GM23338 (cell line): ENCODE results near the gene FAT1. TPM values are rescaled to one million over a fixed set of nuclear protein-coding genes. Genes with fewer than 3 reads are reported as not detected.

Source experiments
- ATAC-seq: fragments of 200-7000 bp; cut with Tn5 transposase; 3 replicates; pipeline ENCODE4 v1.9.1; 2020
- DNase-seq: peaks from one replicate; pipeline ENCODE4 v3.0.0-alpha.2; 2015; ENCODE audit warnings: low spot score
- H2AFZ ChIP-seq: fragments of 200-600 bp; sonication (generic); 2 replicates; pipeline ENCODE4 v1.8.0; 2016; ENCODE audit warnings: antibody characterized with exemption, mild to moderate bottlenecking, moderate library complexity
- H3F3A ChIP-seq: fragments of 200-600 bp; sonication (generic); replicated peaks from 2 replicates; pipeline ENCODE4 v1.8.0; 2017; ENCODE audit warnings: antibody characterized with exemption, mixed run types, low read depth
- H3K27ac ChIP-seq: fragments of 200-600 bp; sonication (generic); 2 replicates; pipeline ENCODE4 v1.6.1; 2016; ENCODE audit warnings: low read depth
- H3K27me3 ChIP-seq: fragments of 200-600 bp; sonication (generic); 2 replicates; pipeline ENCODE4 v1.8.0; 2016; ENCODE audit warnings: mild to moderate bottlenecking, mixed run types, moderate library complexity; ENCODE audit not compliant: insufficient read depth
- H3K36me3 ChIP-seq: fragments of 200-600 bp; sonication (generic); 2 replicates; pipeline ENCODE4 v1.8.0; 2016; ENCODE audit warnings: mild to moderate bottlenecking; ENCODE audit not compliant: insufficient read depth
- H3K4me1 ChIP-seq: fragments of 200-600 bp; sonication (generic); 2 replicates; pipeline ENCODE4 v1.8.0; 2016; ENCODE audit warnings: mild to moderate bottlenecking, moderate library complexity; ENCODE audit not compliant: insufficient read depth
- H3K4me2 ChIP-seq: fragments of 200-600 bp; sonication (generic); 2 replicates; pipeline ENCODE4 v1.7.1; 2017; ENCODE audit warnings: mixed run types
- H3K4me3 ChIP-seq: fragments of 200-600 bp; sonication (generic); 2 replicates; pipeline ENCODE4 v1.6.1; 2016; ENCODE audit warnings: mixed run types
- H3K79me2 ChIP-seq: fragments of 200-600 bp; sonication (generic); replicated peaks from 2 replicates; pipeline ENCODE4 v1.8.0; 2017; ENCODE audit warnings: mild to moderate bottlenecking; ENCODE audit not compliant: insufficient read depth
- H3K9me2 ChIP-seq: fragments of 200-600 bp; sonication (generic); 2 replicates; pipeline ENCODE4 v1.8.0; 2017; ENCODE audit not compliant: insufficient read depth
- H4K20me1 ChIP-seq: fragments of 200-600 bp; sonication (generic); replicated peaks from 2 replicates; pipeline ENCODE4 v1.8.0; 2017; ENCODE audit warnings: mild to moderate bottlenecking; ENCODE audit not compliant: insufficient read depth
- H3K27ac Mint-ChIP-seq: 2 replicates; pipeline ENCODE4 v1.8.0; 2020; ENCODE audit warnings: inconsistent platforms, mild to moderate bottlenecking, moderate library complexity, mixed read lengths
- H3K27me3 Mint-ChIP-seq: 3 replicates; pipeline ENCODE4 v1.8.0; 2022; ENCODE audit warnings: low read depth, mild to moderate bottlenecking, moderate library complexity, mixed read lengths, inconsistent platforms; ENCODE audit not compliant: insufficient read depth, poor library complexity
- H3K36me3 Mint-ChIP-seq: 3 replicates; pipeline ENCODE4 v1.8.0; 2021; ENCODE audit warnings: low read depth, mild to moderate bottlenecking, inconsistent platforms, moderate library complexity, mixed read lengths
- H3K4me1 Mint-ChIP-seq: 3 replicates; pipeline ENCODE4 v1.8.0; 2020; ENCODE audit warnings: mild to moderate bottlenecking, inconsistent platforms, mixed read lengths
- H3K4me3 Mint-ChIP-seq: 3 replicates; pipeline ENCODE4 v1.8.0; 2021; ENCODE audit warnings: moderate library complexity, mild to moderate bottlenecking, inconsistent platforms, mixed read lengths
- H3K9me3 Mint-ChIP-seq: 3 replicates; pipeline ENCODE4 v1.8.0; 2020; ENCODE audit warnings: moderate library complexity, mild to moderate bottlenecking, inconsistent platforms, mixed read lengths
- CREB1 ChIP-seq: fragments of 250-450 bp; sonication (Bioruptor Pico); IDR thresholded peaks from 2 replicates; pipeline ENCODE4 v1.5.0; 2020; ENCODE audit warnings: low read depth, mild to moderate bottlenecking, moderate library complexity
- EZH2 ChIP-seq: fragments of 200-600 bp; sonication (generic); IDR thresholded peaks from one replicate; pipeline ENCODE4 v1.8.0; 2017; ENCODE audit warnings: antibody characterized with exemption, mild to moderate bottlenecking, low read depth; ENCODE audit not compliant: unreplicated experiment
- JUNB ChIP-seq: IDR thresholded peaks from one replicate; pipeline ENCODE4 v1.6.1; 2016; ENCODE audit warnings: antibody characterized with exemption; ENCODE audit not compliant: unreplicated experiment
- NANOG ChIP-seq: IDR thresholded peaks from 2 replicates; pipeline ENCODE4 v1.6.1; 2016; ENCODE audit warnings: antibody characterized with exemption, borderline replicate concordance
- POLR2AphosphoS5 ChIP-seq: IDR thresholded peaks from 2 replicates; pipeline ENCODE4 v1.6.1; 2016; ENCODE audit warnings: antibody characterized with exemption, low read depth
- STAT1 ChIP-seq: IDR thresholded peaks from one replicate; pipeline ENCODE4 v1.6.1; 2016; ENCODE audit warnings: antibody characterized with exemption; ENCODE audit not compliant: unreplicated experiment
- ZNF114 ChIP-seq: fragments of 250-450 bp; sonication (Bioruptor Pico); IDR thresholded peaks from 2 replicates; pipeline ENCODE4 v1.5.0; 2020; ENCODE audit warnings: mild to moderate bottlenecking, moderate library complexity
- ZNF331 ChIP-seq: fragments of 250-450 bp; sonication (Bioruptor Pico); IDR thresholded peaks from 2 replicates; pipeline ENCODE4 v1.5.0; 2020; ENCODE audit warnings: low read depth, mild to moderate bottlenecking, moderate library complexity
- polyA plus RNA-seq: library from polyadenylated mRNA; unstranded; fragments of >200 nt; fragmentation: Nextera tagmentation; extraction: Ambion mirVana; gene quantifications from 2 replicates; pipeline ENCODE4 v1.2.1, GENCODE V29; 2016
- total RNA-seq: library from RNA; depleted of rRNA; stranded (reverse); fragments of >200 nt; shearing (Covaris generic); gene quantifications from 2 replicates; pipeline ENCODE4 v1.2.3, GENCODE V29; 2014
- TF ChIP-seq, protein P1 (sequence below): fragments of 250-450 bp; sonication (Bioruptor Pico); IDR thresholded peaks from 2 replicates; pipeline ENCODE4 v1.5.0; 2020; ENCODE audit warnings: mild to moderate bottlenecking, moderate library complexity
- TF ChIP-seq, protein P2 (sequence below): IDR thresholded peaks from one replicate; pipeline ENCODE4 v1.6.1; 2018; ENCODE audit warnings: antibody characterized with exemption; ENCODE audit not compliant: unreplicated experiment
- TF ChIP-seq, protein P3 (sequence below), 2 experiments: fragments of 200-600 bp in 1 of 2; sonication (generic) in 1 of 2; conservative IDR thresholded peaks; 2 replicates each; pipeline versions ENCODE4 v1.5.1 to v1.6.1; 2016 to 2017; ENCODE audit warnings: antibody characterized with exemption in 2 of 2, low read depth in 2 of 2, mild to moderate bottlenecking in 2 of 2, moderate library complexity in 1 of 2

The FAT1 gene
- total and polyA plus RNA-seq, 2 experiments from 2014 or later, result 37.6 to 137 TPM

DNA sequence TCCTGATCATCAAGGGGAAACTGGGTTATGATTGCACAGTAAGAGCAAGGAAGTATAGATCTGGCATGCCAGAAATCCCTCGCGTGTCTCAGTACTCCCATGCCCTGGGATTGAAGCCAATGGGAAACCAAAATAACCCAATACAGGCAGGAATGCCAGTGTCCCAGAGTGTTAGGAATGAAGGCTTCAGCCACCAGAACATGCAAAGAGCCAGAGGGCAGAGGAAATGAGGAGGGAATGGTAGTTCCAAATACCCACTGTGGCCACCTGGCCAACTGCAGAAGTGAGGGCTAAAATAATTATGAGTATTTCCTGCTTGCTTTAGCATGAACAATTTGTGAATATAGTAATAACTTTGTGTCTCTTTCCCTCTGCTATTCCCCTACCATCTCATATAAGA is 180.4 kb downstream of the FAT1 start:
- no peak overlapping the region for H3K4me2 ChIP-seq
- no peaks in the 10 kb centered on the region for H3K27me3 ChIP-seq
- no peaks in the 10 kb centered on the region for H3K4me1 ChIP-seq
- H3K27ac ChIP-seq, result no peak overlapping the region
- DNase-seq, result no peak
- no peaks in the 10 kb centered on the region for H3K79me2 ChIP-seq
- Mint-ChIP-seq H3K27me3 (no peaks in the 10 kb centered on the region), H3K36me3 (peaks cover 6% of the 10 kb centered on the region; the same call in 2 of the 3 replicates), H3K27ac (no peak overlapping the region), H3K4me1 (peaks cover 2% of the 10 kb centered on the region; the same call in 1 of the 3 replicates), H3K4me3 (no peak overlapping the region), H3K9me3 (peaks cover 27% of the 10 kb centered on the region)
- H3K9me2 ChIP-seq, result 0 out of 2 replicates have a peak, but pooled peaks cover 11% of the 10 kb centered on the region
- H3K36me3 ChIP-seq, result no peaks in the 10 kb centered on the region
- no peaks in the 10 kb centered on the region for H4K20me1 ChIP-seq
- no peak overlapping the region for H2AFZ ChIP-seq
- no peak for ATAC-seq
- no peaks in the 10 kb centered on the region for H3F3A ChIP-seq
- TF ChIP-seq NANOG, result no peak
- no peak for TF ChIP-seq JUNB
- no peak for TF ChIP-seq STAT1
- no peak overlapping the region for H3K4me3 ChIP-seq

DNA sequence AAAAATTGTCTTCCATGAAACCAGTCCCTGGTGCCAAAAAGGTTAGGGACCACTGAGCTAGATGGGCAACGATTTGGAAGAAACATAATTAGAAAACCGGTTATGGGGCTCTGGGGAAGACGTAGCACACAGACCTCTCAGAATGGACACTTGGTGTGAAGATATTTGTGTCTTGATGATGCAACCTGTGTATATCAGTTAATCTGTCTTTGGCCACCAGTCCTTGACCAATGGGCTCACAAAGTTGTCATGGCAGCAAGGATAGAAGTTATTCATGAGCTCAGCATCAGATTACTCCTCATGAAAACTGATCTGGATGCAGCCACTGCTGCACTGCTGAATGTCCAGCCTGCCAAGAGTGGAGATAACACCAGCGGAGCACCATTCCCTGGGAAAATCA is 181.9 kb downstream of the FAT1 start:
- Histone ChIP-seq H3K4me3 (no peak overlapping the region), H3K27me3 (no peaks in the 10 kb centered on the region), H3K4me1 (no peaks in the 10 kb centered on the region), H3K27ac (no peak overlapping the region), H4K20me1 (no peaks in the 10 kb centered on the region), H3K36me3 (no peaks in the 10 kb centered on the region), H2AFZ (no peak overlapping the region), H3F3A (no peaks in the 10 kb centered on the region), H3K79me2 (no peaks in the 10 kb centered on the region), H3K9me2 (0 out of 2 replicates have a peak, but pooled peaks cover 11% of the 10 kb centered on the region), H3K4me2 (no peak overlapping the region)
- peaks cover 2% of the 10 kb centered on the region; the same call in 1 of the 3 replicates for H3K4me1 Mint-ChIP-seq
- no peak overlapping the region for H3K27ac Mint-ChIP-seq
- H3K9me3 Mint-ChIP-seq, result peaks cover 27% of the 10 kb centered on the region
- ATAC-seq (no peak), DNase-seq (no peak)
- H3K27me3 Mint-ChIP-seq, result no peaks in the 10 kb centered on the region
- H3K4me3 Mint-ChIP-seq, result no peak overlapping the region
- peaks cover 6% of the 10 kb centered on the region; the same call in 1 of the 3 replicates for H3K36me3 Mint-ChIP-seq
- TF ChIP-seq EZH2 (no peak), JUNB (no peak), CREB1 (CRISPR knock-in tag) (no peak), POLR2AphosphoS5 (no peak), ZNF114 (no peak), NANOG (no peak), ZNF331 (CRISPR knock-in tag) (no peak), STAT1 (no peak)
- TF ChIP-seq, protein P1, sequence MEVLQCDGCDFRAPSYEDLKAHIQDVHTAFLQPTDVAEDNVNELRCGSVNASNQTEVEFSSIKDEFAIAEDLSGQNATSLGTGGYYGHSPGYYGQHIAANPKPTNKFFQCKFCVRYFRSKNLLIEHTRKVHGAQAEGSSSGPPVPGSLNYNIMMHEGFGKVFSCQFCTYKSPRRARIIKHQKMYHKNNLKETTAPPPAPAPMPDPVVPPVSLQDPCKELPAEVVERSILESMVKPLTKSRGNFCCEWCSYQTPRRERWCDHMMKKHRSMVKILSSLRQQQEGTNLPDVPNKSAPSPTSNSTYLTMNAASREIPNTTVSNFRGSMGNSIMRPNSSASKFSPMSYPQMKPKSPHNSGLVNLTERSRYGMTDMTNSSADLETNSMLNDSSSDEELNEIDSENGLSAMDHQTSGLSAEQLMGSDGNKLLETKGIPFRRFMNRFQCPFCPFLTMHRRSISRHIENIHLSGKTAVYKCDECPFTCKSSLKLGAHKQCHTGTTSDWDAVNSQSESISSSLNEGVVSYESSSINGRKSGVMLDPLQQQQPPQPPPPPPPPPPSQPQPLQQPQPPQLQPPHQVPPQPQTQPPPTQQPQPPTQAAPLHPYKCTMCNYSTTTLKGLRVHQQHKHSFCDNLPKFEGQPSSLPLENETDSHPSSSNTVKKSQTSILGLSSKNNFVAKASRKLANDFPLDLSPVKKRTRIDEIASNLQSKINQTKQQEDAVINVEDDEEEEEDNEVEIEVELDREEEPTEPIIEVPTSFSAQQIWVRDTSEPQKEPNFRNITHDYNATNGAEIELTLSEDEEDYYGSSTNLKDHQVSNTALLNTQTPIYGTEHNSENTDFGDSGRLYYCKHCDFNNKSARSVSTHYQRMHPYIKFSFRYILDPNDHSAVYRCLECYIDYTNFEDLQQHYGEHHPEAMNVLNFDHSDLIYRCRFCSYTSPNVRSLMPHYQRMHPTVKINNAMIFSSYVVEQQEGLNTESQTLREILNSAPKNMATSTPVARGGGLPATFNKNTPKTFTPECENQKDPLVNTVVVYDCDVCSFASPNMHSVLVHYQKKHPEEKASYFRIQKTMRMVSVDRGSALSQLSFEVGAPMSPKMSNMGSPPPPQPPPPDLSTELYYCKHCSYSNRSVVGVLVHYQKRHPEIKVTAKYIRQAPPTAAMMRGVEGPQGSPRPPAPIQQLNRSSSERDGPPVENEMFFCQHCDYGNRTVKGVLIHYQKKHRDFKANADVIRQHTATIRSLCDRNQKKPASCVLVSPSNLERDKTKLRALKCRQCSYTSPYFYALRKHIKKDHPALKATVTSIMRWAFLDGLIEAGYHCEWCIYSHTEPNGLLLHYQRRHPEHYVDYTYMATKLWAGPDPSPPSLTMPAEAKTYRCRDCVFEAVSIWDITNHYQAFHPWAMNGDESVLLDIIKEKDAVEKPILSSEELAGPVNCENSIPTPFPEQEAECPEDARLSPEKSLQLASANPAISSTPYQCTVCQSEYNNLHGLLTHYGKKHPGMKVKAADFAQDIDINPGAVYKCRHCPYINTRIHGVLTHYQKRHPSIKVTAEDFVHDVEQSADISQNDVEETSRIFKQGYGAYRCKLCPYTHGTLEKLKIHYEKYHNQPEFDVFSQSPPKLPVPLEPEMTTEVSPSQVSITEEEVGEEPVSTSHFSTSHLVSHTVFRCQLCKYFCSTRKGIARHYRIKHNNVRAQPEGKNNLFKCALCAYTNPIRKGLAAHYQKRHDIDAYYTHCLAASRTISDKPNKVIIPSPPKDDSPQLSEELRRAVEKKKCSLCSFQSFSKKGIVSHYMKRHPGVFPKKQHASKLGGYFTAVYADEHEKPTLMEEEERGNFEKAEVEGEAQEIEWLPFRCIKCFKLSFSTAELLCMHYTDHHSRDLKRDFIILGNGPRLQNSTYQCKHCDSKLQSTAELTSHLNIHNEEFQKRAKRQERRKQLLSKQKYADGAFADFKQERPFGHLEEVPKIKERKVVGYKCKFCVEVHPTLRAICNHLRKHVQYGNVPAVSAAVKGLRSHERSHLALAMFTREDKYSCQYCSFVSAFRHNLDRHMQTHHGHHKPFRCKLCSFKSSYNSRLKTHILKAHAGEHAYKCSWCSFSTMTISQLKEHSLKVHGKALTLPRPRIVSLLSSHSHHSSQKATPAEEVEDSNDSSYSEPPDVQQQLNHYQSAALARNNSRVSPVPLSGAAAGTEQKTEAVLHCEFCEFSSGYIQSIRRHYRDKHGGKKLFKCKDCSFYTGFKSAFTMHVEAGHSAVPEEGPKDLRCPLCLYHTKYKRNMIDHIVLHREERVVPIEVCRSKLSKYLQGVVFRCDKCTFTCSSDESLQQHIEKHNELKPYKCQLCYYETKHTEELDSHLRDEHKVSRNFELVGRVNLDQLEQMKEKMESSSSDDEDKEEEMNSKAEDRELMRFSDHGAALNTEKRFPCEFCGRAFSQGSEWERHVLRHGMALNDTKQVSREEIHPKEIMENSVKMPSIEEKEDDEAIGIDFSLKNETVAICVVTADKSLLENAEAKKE (CRISPR knock-in tag), result no peak
- TF ChIP-seq, protein P2, sequence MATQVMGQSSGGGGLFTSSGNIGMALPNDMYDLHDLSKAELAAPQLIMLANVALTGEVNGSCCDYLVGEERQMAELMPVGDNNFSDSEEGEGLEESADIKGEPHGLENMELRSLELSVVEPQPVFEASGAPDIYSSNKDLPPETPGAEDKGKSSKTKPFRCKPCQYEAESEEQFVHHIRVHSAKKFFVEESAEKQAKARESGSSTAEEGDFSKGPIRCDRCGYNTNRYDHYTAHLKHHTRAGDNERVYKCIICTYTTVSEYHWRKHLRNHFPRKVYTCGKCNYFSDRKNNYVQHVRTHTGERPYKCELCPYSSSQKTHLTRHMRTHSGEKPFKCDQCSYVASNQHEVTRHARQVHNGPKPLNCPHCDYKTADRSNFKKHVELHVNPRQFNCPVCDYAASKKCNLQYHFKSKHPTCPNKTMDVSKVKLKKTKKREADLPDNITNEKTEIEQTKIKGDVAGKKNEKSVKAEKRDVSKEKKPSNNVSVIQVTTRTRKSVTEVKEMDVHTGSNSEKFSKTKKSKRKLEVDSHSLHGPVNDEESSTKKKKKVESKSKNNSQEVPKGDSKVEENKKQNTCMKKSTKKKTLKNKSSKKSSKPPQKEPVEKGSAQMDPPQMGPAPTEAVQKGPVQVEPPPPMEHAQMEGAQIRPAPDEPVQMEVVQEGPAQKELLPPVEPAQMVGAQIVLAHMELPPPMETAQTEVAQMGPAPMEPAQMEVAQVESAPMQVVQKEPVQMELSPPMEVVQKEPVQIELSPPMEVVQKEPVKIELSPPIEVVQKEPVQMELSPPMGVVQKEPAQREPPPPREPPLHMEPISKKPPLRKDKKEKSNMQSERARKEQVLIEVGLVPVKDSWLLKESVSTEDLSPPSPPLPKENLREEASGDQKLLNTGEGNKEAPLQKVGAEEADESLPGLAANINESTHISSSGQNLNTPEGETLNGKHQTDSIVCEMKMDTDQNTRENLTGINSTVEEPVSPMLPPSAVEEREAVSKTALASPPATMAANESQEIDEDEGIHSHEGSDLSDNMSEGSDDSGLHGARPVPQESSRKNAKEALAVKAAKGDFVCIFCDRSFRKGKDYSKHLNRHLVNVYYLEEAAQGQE, result no peak
- TF ChIP-seq, protein P3, sequence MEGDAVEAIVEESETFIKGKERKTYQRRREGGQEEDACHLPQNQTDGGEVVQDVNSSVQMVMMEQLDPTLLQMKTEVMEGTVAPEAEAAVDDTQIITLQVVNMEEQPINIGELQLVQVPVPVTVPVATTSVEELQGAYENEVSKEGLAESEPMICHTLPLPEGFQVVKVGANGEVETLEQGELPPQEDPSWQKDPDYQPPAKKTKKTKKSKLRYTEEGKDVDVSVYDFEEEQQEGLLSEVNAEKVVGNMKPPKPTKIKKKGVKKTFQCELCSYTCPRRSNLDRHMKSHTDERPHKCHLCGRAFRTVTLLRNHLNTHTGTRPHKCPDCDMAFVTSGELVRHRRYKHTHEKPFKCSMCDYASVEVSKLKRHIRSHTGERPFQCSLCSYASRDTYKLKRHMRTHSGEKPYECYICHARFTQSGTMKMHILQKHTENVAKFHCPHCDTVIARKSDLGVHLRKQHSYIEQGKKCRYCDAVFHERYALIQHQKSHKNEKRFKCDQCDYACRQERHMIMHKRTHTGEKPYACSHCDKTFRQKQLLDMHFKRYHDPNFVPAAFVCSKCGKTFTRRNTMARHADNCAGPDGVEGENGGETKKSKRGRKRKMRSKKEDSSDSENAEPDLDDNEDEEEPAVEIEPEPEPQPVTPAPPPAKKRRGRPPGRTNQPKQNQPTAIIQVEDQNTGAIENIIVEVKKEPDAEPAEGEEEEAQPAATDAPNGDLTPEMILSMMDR (conservative IDR thresholded peaks at IDR 0.05; ENCODE audit: low read depth in 2 of 2), result no peak
